SU-DHL-6 (cell line): Measurements from ENCODE around the gene ZMYND10.

Experiments
- H2AFZ ChIP-seq: fragments of 200-600 bp; sonication (generic); 2 replicates; pipeline ENCODE4 v1.6.1; 2014; ENCODE audit warnings: low read depth, mild to moderate bottlenecking, moderate library complexity, mixed read lengths, antibody characterized with exemption, low read length; ENCODE audit not compliant: severe bottlenecking
- H3F3A ChIP-seq: fragments of 200-600 bp; shearing (Covaris generic); 2 replicates; pipeline ENCODE4 v1.6.0; 2016; ENCODE audit warnings: antibody characterized with exemption, mild to moderate bottlenecking; ENCODE audit not compliant: insufficient read depth
- H3K27ac ChIP-seq: fragments of 200-600 bp; sonication (generic); 2 replicates; pipeline ENCODE4 v1.5.1; 2016; ENCODE audit warnings: low read depth, mild to moderate bottlenecking, low read length, moderate library complexity, mixed read lengths
- H3K27me3 ChIP-seq: fragments of 200-600 bp; sonication (generic), shearing (Covaris generic); 2 replicates; pipeline ENCODE4 v1.6.0; 2014; ENCODE audit warnings: mild to moderate bottlenecking, low read length
- H3K36me3 ChIP-seq: fragments of 200-600 bp; sonication (generic); 2 replicates; pipeline ENCODE4 v1.6.1; 2014; ENCODE audit warnings: mild to moderate bottlenecking, low read length, mixed read lengths
- H3K4me2 ChIP-seq: fragments of 300-600, 200-600 bp; shearing (Covaris generic), sonication (generic); 2 replicates; pipeline ENCODE4 v1.6.0; 2014; ENCODE audit warnings: low read length, low read depth, mild to moderate bottlenecking; ENCODE audit not compliant: poor library complexity, severe bottlenecking
- H3K4me3 ChIP-seq: fragments of 200-600 bp; sonication (generic); 2 replicates; pipeline ENCODE4 v1.5.1; 2014; ENCODE audit warnings: antibody characterized with exemption, low read length, mild to moderate bottlenecking, mixed read lengths; ENCODE audit not compliant: insufficient read depth, poor library complexity, severe bottlenecking
- H3K79me2 ChIP-seq: fragments of 200-600 bp; sonication (generic); 2 replicates; pipeline ENCODE4 v1.6.1; 2014; ENCODE audit warnings: mild to moderate bottlenecking, low read length, moderate library complexity; ENCODE audit not compliant: insufficient read depth
- H3K9ac ChIP-seq: fragments of 200-600 bp; sonication (generic); 2 replicates; pipeline ENCODE4 v1.7.0; 2014; ENCODE audit warnings: mild to moderate bottlenecking, low read length
- H3K9me2 ChIP-seq: fragments of 200-600 bp; sonication (generic); replicated peaks from 2 replicates; pipeline ENCODE4 v1.6.1; 2014; ENCODE audit warnings: low read length; ENCODE audit not compliant: insufficient read depth
- H3K9me3 ChIP-seq: fragments of 200-600 bp; sonication (generic); 2 replicates; pipeline ENCODE4 v1.6.1; 2014; ENCODE audit warnings: low read length, mixed read lengths; ENCODE audit not compliant: insufficient read depth
- H4K20me1 ChIP-seq: fragments of 200-600 bp; sonication (generic); 2 replicates; pipeline ENCODE4 v1.6.1; 2014; ENCODE audit warnings: low read depth, mild to moderate bottlenecking, antibody characterized with exemption, low read length, moderate library complexity, mixed read lengths
- EZH2phosphoT487 ChIP-seq: fragments of 200-600 bp; sonication (generic), shearing (Covaris generic); conservative IDR thresholded peaks from 2 replicates; pipeline ENCODE4 v1.6.1; 2018; ENCODE audit warnings: mild to moderate bottlenecking, antibody characterized with exemption, low read length, moderate library complexity, mixed read lengths
- TF ChIP-seq, protein P1 (sequence below): fragments of 200-600 bp; sonication (generic); IDR thresholded peaks from one replicate; pipeline ENCODE4 v1.5.1; 2017; ENCODE audit warnings: antibody characterized with exemption, mild to moderate bottlenecking, low read length, moderate library complexity; ENCODE audit not compliant: insufficient read depth, poor library complexity, severe bottlenecking

The ZMYND10 gene

DNA sequence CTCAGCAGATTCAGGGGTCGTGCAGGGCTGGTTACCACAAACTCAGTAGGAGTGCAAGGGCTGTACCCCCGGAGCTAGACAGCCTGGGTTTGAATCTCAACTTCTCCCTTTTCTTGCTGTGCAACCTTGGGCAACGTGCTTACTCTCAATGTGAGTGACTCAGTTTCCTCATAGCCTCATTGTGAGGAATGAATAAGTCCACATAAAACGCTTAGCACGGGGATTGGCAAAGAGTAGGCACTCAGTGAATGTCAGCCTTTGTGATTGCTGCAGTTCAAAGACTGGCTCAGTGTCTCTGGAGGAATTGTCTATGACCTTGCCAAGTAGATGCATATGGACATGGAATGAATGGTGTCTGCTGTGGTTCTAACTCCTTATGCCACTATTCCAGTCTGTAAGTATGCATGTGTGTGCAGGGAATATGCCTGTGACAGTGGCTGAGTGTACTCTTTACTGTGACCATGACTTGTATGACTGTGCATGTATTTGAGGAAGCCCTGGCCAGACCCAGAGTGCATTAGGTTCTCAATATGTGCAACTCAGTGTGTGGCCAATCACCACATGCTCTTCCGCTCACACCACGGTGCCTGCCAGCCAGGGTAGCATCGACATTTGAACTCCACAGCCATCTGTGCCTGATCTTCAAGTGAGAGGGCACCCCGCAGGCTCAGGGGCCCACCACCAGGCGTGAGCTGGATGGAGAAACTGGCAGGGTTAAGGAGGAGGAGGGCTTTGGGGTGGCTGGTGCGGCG is 45.4 kb downstream of the ZMYND10 start:
- TF ChIP-seq, protein P1, sequence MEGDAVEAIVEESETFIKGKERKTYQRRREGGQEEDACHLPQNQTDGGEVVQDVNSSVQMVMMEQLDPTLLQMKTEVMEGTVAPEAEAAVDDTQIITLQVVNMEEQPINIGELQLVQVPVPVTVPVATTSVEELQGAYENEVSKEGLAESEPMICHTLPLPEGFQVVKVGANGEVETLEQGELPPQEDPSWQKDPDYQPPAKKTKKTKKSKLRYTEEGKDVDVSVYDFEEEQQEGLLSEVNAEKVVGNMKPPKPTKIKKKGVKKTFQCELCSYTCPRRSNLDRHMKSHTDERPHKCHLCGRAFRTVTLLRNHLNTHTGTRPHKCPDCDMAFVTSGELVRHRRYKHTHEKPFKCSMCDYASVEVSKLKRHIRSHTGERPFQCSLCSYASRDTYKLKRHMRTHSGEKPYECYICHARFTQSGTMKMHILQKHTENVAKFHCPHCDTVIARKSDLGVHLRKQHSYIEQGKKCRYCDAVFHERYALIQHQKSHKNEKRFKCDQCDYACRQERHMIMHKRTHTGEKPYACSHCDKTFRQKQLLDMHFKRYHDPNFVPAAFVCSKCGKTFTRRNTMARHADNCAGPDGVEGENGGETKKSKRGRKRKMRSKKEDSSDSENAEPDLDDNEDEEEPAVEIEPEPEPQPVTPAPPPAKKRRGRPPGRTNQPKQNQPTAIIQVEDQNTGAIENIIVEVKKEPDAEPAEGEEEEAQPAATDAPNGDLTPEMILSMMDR = no peak
- TF ChIP-seq EZH2phosphoT487 = no peak
- peak overlapping the region; percentile 66 for H3K9ac ChIP-seq

DNA sequence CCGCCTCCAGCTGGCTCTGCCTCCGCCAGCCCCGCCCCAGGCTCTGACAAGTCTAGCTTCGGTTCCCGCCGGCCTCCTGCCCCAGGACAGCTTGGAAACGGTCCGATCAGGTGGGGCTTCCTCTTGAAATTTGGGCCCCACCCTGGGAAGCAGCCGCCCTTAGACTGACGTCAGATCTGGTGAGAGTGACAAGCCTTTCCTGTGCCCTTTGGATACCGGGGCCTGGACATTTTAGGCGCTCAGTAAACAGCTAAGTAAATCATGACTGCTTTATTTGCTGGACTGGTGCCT is 45.9 kb downstream of the ZMYND10 start:
- H3K9ac ChIP-seq = peak overlapping the region; percentile 66
- TF ChIP-seq, protein P1 = no peak
- no peak for TF ChIP-seq EZH2phosphoT487
- peak overlapping the region; percentile 33 for H3K27ac ChIP-seq
- H2AFZ ChIP-seq = peak overlapping the region; percentile 78
- H3K9me3 ChIP-seq = no peaks in the 10 kb centered on the region
- H4K20me1 ChIP-seq = no peaks in the 10 kb centered on the region
- peak overlapping the region; percentile 57 for H3K4me3 ChIP-seq
- no peaks in the 10 kb centered on the region for H3K9me2 ChIP-seq
- H3K27me3 ChIP-seq = no peaks in the 10 kb centered on the region
- H3F3A ChIP-seq = no peaks in the 10 kb centered on the region
- H3K79me2 ChIP-seq = no peaks in the 10 kb centered on the region
- H3K4me2 ChIP-seq = peak overlapping the region; percentile 76
- no peaks in the 10 kb centered on the region for H3K36me3 ChIP-seq

More for the DNA sequence above, 45.4 kb downstream of the ZMYND10 start:
- peak overlapping the region; percentile 57 for H3K4me3 ChIP-seq
- no peaks in the 10 kb centered on the region for H3K27me3 ChIP-seq
- no peaks in the 10 kb centered on the region for H3K36me3 ChIP-seq
- no peaks in the 10 kb centered on the region for H3K9me2 ChIP-seq
- peak overlapping the region; percentile 33 for H3K27ac ChIP-seq
- H2AFZ ChIP-seq = peak overlapping the region; percentile 78
- H3K9me3 ChIP-seq = no peaks in the 10 kb centered on the region
- H3K79me2 ChIP-seq = no peaks in the 10 kb centered on the region
- no peaks in the 10 kb centered on the region for H4K20me1 ChIP-seq
- peak overlapping the region; percentile 76 for H3K4me2 ChIP-seq
- no peaks in the 10 kb centered on the region for H3F3A ChIP-seq

DNA sequence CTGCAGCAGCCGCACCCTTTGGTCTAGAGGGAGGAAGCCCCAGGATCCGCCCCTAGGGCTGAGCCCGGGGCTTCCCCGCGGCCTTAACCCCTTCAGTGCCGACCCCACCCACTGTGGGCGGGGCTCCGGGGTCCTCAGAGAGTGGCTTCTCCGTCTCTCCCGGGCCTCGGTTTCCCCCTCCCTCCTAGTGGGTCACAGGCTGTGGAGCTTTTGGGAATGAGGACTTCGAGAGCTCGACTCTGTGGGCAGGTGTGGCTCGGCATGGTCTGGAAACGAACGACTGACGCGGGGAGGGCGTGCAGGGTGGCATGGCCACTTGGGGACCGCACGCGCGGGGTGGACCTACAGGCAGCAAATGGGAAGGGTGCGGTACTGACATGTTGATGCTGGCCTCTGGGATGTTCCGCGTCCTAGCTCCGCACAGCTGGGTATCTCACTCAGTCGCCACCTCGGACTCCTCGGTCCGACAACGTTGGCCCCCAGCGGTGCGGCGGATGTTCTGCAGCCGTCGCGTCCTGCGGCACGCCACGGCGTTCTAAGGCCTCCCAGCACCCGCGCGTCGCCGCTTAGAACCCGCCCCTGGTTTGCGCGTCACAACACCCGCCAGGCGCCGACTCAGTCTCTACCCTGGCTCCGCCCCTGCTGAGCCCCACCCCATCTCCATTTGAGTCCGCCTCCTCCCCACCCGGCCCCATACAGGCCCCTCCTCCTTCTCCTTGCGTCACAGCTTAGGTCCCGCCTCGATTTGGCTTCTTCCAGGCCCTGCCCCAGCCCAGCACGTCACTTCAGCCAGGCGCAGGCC is 46.5 kb downstream of the ZMYND10 start, which contains the start of the genes HYAL3 and NAA80:
Gene HYAL3 (minus strand): TSS at position 570 of the 802 bp plus-strand sequence. CDS start 3,803 bp downstream, outside the sequence.
Gene NAA80 (minus strand): TSS at position 570 of the 802 bp plus-strand sequence. CDS start 1,942 bp downstream, outside the sequence.
- no peaks in the 10 kb centered on the region for H3F3A ChIP-seq
- peak within 1 kb of the TSS; percentile 79 for H3K4me2 ChIP-seq
- H3K79me2 ChIP-seq = no peaks in the 10 kb centered on the region
- no peaks in the 10 kb centered on the region for H3K36me3 ChIP-seq
- no peaks in the 10 kb centered on the region for H4K20me1 ChIP-seq
- no peaks in the 10 kb centered on the region for H3K9me3 ChIP-seq
- peak within 1 kb of the TSS; percentile 74 for H3K9ac ChIP-seq
- TF ChIP-seq, protein P1 = peak; percentile 18
- no peak for TF ChIP-seq EZH2phosphoT487
- H3K27ac ChIP-seq = peak within 1 kb of the TSS; percentile 45
- no peaks in the 10 kb centered on the region for H3K27me3 ChIP-seq
- H2AFZ ChIP-seq = peak within 1 kb of the TSS; percentile 89
- no peaks in the 10 kb centered on the region for H3K9me2 ChIP-seq
- peak within 1 kb of the TSS; percentile 81 for H3K4me3 ChIP-seq
